HEK293 (cell line): ENCODE measurements around the gene ITPR2.

Experiments
- CTCF ChIA-PET: fragments of 350-600 bp; formaldehyde crosslinking; extraction: SDS; loops from one replicate; lab custom pipeline; 2021; ENCODE audit warnings: antibody characterized with exemption; lab: Yijun Ruan, JAX
- POLR2A ChIA-PET: fragments of 300-600 bp; formaldehyde crosslinking; extraction: SDS; loops from one replicate; lab custom pipeline; 2020; ENCODE audit warnings: antibody characterized with exemption, inconsistent platforms; lab: Yijun Ruan, JAX
- H3K27ac ChIP-seq: fragments of 200-500 bp; sonication (Bioruptor generic); 2 replicates; pipeline ENCODE4 v1.5.1; 2014; ENCODE audit warnings: low read depth, low read length, control low read depth, inconsistent platforms; ENCODE audit errors: extremely low read depth
- H3K36me3 ChIP-seq, 2 experiments: fragments of 200-500 bp in 1 of 2; sonication (Bioruptor generic) in 1 of 2; 1 replicate in 1 of 2; 2 replicates in 1 of 2; pipeline ENCODE4 v1.5.1; 2014 to 2017; ENCODE audit warnings: inconsistent platforms in 2 of 2, low read length in 2 of 2; ENCODE audit not compliant: control insufficient read depth in 2 of 2, insufficient read depth in 1 of 2
- H3K4me1 ChIP-seq: fragments of 200-500 bp; sonication (Bioruptor generic); 2 replicates; pipeline ENCODE4 v1.5.1; 2014; ENCODE audit warnings: mild to moderate bottlenecking, low read length, inconsistent platforms; ENCODE audit not compliant: control insufficient read depth, insufficient read depth
- H3K4me3 ChIP-seq: 2 replicates; pipeline ENCODE4 v1.5.1; 2011; ENCODE audit warnings: low read depth, mild to moderate bottlenecking, control low read depth, low read length, moderate library complexity
- H3K9me3 ChIP-seq: fragments of 200-500 bp; sonication (Bioruptor generic); 2 replicates; pipeline ENCODE4 v1.5.1; 2014; ENCODE audit warnings: low read depth, low read length, inconsistent platforms; ENCODE audit not compliant: control insufficient read depth, insufficient read depth
- BCL6B ChIP-seq: fragments of 450-650 bp; formaldehyde crosslinking; IDR thresholded peaks from 2 replicates; pipeline ENCODE4 v1.5.1; 2017; ENCODE audit warnings: missing biosample characterization, missing genetic modification characterization
- GLIS1 ChIP-seq: fragments of 450-650 bp; formaldehyde crosslinking; IDR thresholded peaks from 2 replicates; pipeline ENCODE4 v1.5.1; 2016; ENCODE audit warnings: missing biosample characterization, missing genetic modification characterization
- OSR2 ChIP-seq: fragments of 450-650 bp; formaldehyde crosslinking; IDR thresholded peaks from 2 replicates; pipeline ENCODE4 v1.5.1; 2016; ENCODE audit warnings: missing biosample characterization, missing genetic modification characterization
- PRDM4 ChIP-seq: fragments of 450-650 bp; formaldehyde crosslinking; IDR thresholded peaks from 2 replicates; pipeline ENCODE4 v1.5.1; 2017; ENCODE audit warnings: missing biosample characterization, missing genetic modification characterization
- SCRT2 ChIP-seq: fragments of 450-650 bp; formaldehyde crosslinking; IDR thresholded peaks from 2 replicates; pipeline ENCODE4 v1.5.1; 2016; ENCODE audit warnings: missing biosample characterization, missing genetic modification characterization
- SP3 ChIP-seq: fragments of 450-650 bp; formaldehyde crosslinking; IDR thresholded peaks from 2 replicates; pipeline ENCODE4 v1.5.1; 2016; ENCODE audit warnings: missing biosample characterization, missing genetic modification characterization
- SP7 ChIP-seq: fragments of 450-650 bp; formaldehyde crosslinking; IDR thresholded peaks from 2 replicates; pipeline ENCODE4 v1.5.1; 2016; ENCODE audit warnings: missing biosample characterization, missing genetic modification characterization
- ZBTB10 ChIP-seq: fragments of 450-650 bp; formaldehyde crosslinking; IDR thresholded peaks from 2 replicates; pipeline ENCODE4 v1.5.1; 2016; ENCODE audit warnings: missing biosample characterization, missing genetic modification characterization
- ZFHX2 ChIP-seq: fragments of 450-650 bp; formaldehyde crosslinking; conservative IDR thresholded peaks from 2 replicates; pipeline ENCODE4 v1.5.1; 2016; ENCODE audit warnings: missing biosample characterization, missing genetic modification characterization
- ZIC2 ChIP-seq: fragments of 450-650 bp; formaldehyde crosslinking; IDR thresholded peaks from 2 replicates; pipeline ENCODE4 v1.5.1; 2016; ENCODE audit warnings: missing biosample characterization, missing genetic modification characterization
- ZNF223 ChIP-seq: fragments of 450-650 bp; formaldehyde crosslinking; IDR thresholded peaks from 2 replicates; pipeline ENCODE4 v1.5.1; 2016; ENCODE audit warnings: missing biosample characterization, missing genetic modification characterization
- ZNF266 ChIP-seq: fragments of 450-650 bp; formaldehyde crosslinking; IDR thresholded peaks from 2 replicates; pipeline ENCODE4 v1.5.1; 2016; ENCODE audit warnings: missing biosample characterization, missing genetic modification characterization, low read depth
- ZNF274 ChIP-seq, 2 experiments: fragments of 200-500 bp in 1 of 2; fragments of 450-650 bp in 1 of 2; sonication (Bioruptor generic) in 1 of 2; formaldehyde crosslinking in 1 of 2; IDR thresholded peaks; 2 replicates each; pipeline versions ENCODE4 v1.5.1 to v1.6.1; 2014 to 2016; ENCODE audit warnings: borderline replicate concordance in 1 of 2, inconsistent platforms in 1 of 2, low read length in 1 of 2, missing biosample characterization in 1 of 2, missing genetic modification characterization in 1 of 2
- ZNF48 ChIP-seq: fragments of 450-650 bp; formaldehyde crosslinking; IDR thresholded peaks from 2 replicates; pipeline ENCODE4 v1.5.1; 2016; ENCODE audit warnings: missing biosample characterization, missing genetic modification characterization
- ZNF518A ChIP-seq: fragments of 450-650 bp; formaldehyde crosslinking; conservative IDR thresholded peaks from 2 replicates; pipeline ENCODE4 v1.5.1; 2016; ENCODE audit warnings: low read depth, missing biosample characterization, missing genetic modification characterization
- ZNF555 ChIP-seq: fragments of 450-650 bp; formaldehyde crosslinking; conservative IDR thresholded peaks from 2 replicates; pipeline ENCODE4 v1.5.1; 2017; ENCODE audit warnings: missing biosample characterization, mild to moderate bottlenecking, missing genetic modification characterization, inconsistent platforms
- ZNF600 ChIP-seq: fragments of 450-650 bp; formaldehyde crosslinking; IDR thresholded peaks from 2 replicates; pipeline ENCODE4 v1.5.1; 2016; ENCODE audit warnings: missing biosample characterization, missing genetic modification characterization
- ZNF76 ChIP-seq: fragments of 450-650 bp; formaldehyde crosslinking; IDR thresholded peaks from 2 replicates; pipeline ENCODE4; 2016; ENCODE audit warnings: low read depth, missing biosample characterization, missing genetic modification characterization, borderline replicate concordance
- ZXDB ChIP-seq: fragments of 450-650 bp; formaldehyde crosslinking; IDR thresholded peaks from 2 replicates; pipeline ENCODE4 v1.5.1; 2016; ENCODE audit warnings: missing biosample characterization, missing genetic modification characterization

ITPR2 gene

DNA sequence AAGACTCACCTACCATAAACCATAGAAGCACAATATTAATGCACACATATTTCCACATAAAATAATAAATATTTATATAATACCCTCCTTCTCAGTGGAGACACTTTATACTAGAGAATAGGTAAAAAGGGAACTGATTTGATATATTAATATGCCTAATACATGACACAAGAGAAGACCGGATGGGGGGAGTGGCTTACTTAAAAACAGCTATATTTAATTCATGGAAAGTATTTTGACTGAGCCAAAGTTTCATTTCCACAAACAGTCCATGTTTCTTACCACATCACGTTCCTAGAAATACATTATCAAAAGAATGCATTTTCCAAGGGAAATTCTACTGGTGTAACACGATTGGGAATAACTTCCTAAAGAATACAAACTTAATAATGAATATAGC lies 63.4 kb downstream of the ITPR2 start:
- TF ChIP-seq ZXDB (tag by site-specific recombination) (no peak), ZNF48 (tag by site-specific recombination) (no peak), ZNF223 (tag by site-specific recombination) (no peak), ZNF274 (IDR thresholded peaks at IDR 0.05; ENCODE audit: low read length) (no peak), ZNF274 (tag by site-specific recombination; IDR thresholded peaks at IDR 0.05; ENCODE audit: borderline replicate concordance) (no peak), OSR2 (tag by site-specific recombination) (no peak), ZNF518A (tag by site-specific recombination) (no peak), SCRT2 (tag by site-specific recombination) (no peak), ZNF555 (no peak), SP3 (no peak), ZNF266 (tag by site-specific recombination) (no peak), SP7 (tag by site-specific recombination) (no peak), ZBTB10 (tag by site-specific recombination) (no peak)
- Histone ChIP-seq H3K4me1 (peaks cover 4% of the 10 kb centered on the region), H3K36me3 (no peaks in the 10 kb centered on the region), H3K9me3 (no peaks in the 10 kb centered on the region), H3K4me3 (no peak overlapping the region), H3K27ac (no peak overlapping the region)
- CTCF ChIA-PET = interaction anchor here (0.6 to 1.1 kb wide), 6 partner anchors 12 to 653 kb away, joined by 3 read pairs; no protein-coding TSS in a partner anchor
- POLR2A ChIA-PET = no interaction called here

DNA sequence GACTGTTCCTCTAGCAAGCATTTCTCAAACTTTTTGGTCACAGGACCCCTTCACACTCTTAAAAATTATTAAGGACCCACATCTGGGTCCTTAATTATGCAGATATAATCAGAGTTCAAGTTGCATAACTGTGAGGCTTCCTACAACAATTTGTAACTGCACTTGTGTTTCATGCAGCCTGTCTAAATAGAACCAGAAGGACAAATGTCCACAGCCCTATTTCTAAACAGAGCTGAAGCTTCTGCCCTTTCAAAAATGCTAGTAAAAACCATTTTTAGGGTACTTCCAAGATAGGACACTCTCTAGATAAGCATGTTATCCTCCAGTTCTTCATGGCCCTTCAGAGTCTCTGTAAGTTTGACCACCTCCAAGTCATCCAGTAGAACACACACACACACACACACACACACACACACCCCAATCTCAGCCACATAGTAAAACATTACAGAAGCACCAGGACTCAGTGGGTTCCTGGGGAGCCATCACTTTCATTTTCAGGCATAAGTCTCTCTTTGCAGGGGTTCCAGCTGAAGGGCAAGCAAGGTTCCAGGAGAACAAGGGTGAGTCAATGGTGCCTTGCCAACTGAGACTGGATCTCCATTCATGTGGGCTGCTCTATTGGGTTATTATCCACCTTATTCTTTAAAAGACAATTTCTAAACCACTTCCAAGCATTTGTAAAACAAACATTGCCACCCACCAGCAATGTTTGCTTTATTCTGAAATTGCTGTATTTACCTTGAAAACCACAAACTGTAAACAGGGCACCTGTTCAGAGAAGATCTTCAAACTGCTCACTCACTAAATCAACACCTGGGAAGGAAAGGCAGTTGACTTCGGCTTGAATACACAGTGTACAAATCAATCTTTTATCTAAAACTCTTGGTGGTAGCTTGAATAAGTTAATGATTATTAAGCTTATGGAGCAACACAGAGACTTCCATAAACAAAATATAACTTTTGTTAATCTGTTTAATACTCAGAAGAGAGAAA lies 64.1 kb downstream of the ITPR2 start:
- no peak overlapping the region for H3K4me3 ChIP-seq
- peaks cover 4% of the 10 kb centered on the region for H3K4me1 ChIP-seq
- no peaks in the 10 kb centered on the region for H3K36me3 ChIP-seq
- TF ChIP-seq ZNF76 (tag by site-specific recombination) = no peak
- peak; percentile 82 for TF ChIP-seq ZIC2 (tag by site-specific recombination)
- TF ChIP-seq BCL6B = peak; percentile 21; the same call in 1 of the 2 replicates
- 0 out of 2 replicates have a peak, but pooled peaks have one; percentile 20 for TF ChIP-seq ZFHX2 (tag by site-specific recombination)
- no peak for TF ChIP-seq PRDM4 (tag by site-specific recombination)
- no peak for TF ChIP-seq ZXDB (tag by site-specific recombination)
- peak; percentile 37; the same call in 1 of the 2 replicates for TF ChIP-seq GLIS1 (tag by site-specific recombination)
- TF ChIP-seq ZNF600 (tag by site-specific recombination) = no peak
- ChIA-PET CTCF (interaction anchor here (0.6 to 0.8 kb wide), 4 partner anchors 78 to 654 kb away, joined by 3 read pairs; no protein-coding TSS in a partner anchor), POLR2A (no interaction called here)
- H3K9me3 ChIP-seq = no peaks in the 10 kb centered on the region
- H3K27ac ChIP-seq = no peak overlapping the region
